Mucosa of descending colon (tissue), 3 donors: ENCODE data around the gene CCT6A. TPM values are rescaled to one million over a fixed set of nuclear protein-coding genes. Genes with fewer than 3 reads are reported as not detected.
A peak's percentile ranks its signal among the peaks of the same experiment; 100 is the strongest.

Source experiments
- ATAC-seq: fragments of 200-7000 bp; cut with Tn5 transposase; one replicate; pipeline ENCODE4 v1.9.1; 2020; ENCODE audit warnings: mild to moderate bottlenecking, moderate library complexity
- DNase-seq, 3 donors: peaks; one replicate each; pipeline ENCODE4 v3.0.0-alpha.2; 2020
- H3K36me3 ChIP-seq: fragments of 200-600 bp; one replicate; pipeline ENCODE4 v1.8.0; 2021; ENCODE audit warnings: low read depth, mild to moderate bottlenecking
- H3K4me1 ChIP-seq: fragments of 200-600 bp; one replicate; pipeline ENCODE4 v1.8.0; 2021; ENCODE audit warnings: low read depth, mild to moderate bottlenecking
- H3K4me3 ChIP-seq: fragments of 200-600 bp; one replicate; pipeline ENCODE4 v1.8.0; 2021; ENCODE audit warnings: mild to moderate bottlenecking
- H3K9me3 ChIP-seq: fragments of 200-600 bp; one replicate; pipeline ENCODE4 v1.8.0; 2021; ENCODE audit warnings: mild to moderate bottlenecking
- intact Hi-C, 2 donors: fragments of 100-400 bp; cut with DNase I in 1 of 2; cut with micrococcal nuclease in 1 of 2; formaldehyde crosslinking; loops; one replicate each; pipeline versions ENCODE4 v1.11.0 to v1.11.1; 2022; cut with DNase I, micrococcal nuclease
- long read RNA-seq, 2 donors: library from polyadenylated mRNA; unstranded; transcript quantifications; one replicate each; pipeline ENCODE4 v2.0.0, GENCODE V29; 2019 to 2021
- total RNA-seq, 3 donors: library from RNA; stranded (reverse); fragmentation: NEBNext Ultra II Directional in 2 of 3; extraction: Animal tissue kit (Norgen Biotek cat#: 25700) in 2 of 3; gene quantifications; one replicate each; pipeline versions ENCODE4 v1.2.1 to v1.2.4, GENCODE V29; 2021 to 2023
- TF ChIP-seq, protein P1 (sequence below): fragments of 200-600 bp; IDR thresholded peaks from one replicate; pipeline ENCODE4 v1.8.0; 2022; ENCODE audit warnings: antibody characterized with exemption, mild to moderate bottlenecking
- donor health status: DM: no; HTN: no; CAD: no; lungs with moderate emphysema.
- donor health status: DM: no; HTN: no; CAD: no.
- donor health status: DM: no; HTN: yes; CAD: no.

Gene CCT6A, protein sequence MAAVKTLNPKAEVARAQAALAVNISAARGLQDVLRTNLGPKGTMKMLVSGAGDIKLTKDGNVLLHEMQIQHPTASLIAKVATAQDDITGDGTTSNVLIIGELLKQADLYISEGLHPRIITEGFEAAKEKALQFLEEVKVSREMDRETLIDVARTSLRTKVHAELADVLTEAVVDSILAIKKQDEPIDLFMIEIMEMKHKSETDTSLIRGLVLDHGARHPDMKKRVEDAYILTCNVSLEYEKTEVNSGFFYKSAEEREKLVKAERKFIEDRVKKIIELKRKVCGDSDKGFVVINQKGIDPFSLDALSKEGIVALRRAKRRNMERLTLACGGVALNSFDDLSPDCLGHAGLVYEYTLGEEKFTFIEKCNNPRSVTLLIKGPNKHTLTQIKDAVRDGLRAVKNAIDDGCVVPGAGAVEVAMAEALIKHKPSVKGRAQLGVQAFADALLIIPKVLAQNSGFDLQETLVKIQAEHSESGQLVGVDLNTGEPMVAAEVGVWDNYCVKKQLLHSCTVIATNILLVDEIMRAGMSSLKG
- total RNA-seq: 10 to 100 TPM; 62.7 to 92.1 (median 83.4) TPM
- long read RNA-seq, donor 1, transcript CCT6A-201 (14 exons, 2,719 nt): major isoform, 160 of 175 reads
- long read RNA-seq, donor 1, partial matches to known transcripts: 4 of 175 reads
- long read RNA-seq, donor 1, other reads (novel, unspliced or antisense): 10 of 175 reads
- long read RNA-seq, donor 2, transcript CCT6A-201 (14 exons, 2,719 nt): major isoform, 63 of 102 reads
- long read RNA-seq, donor 2, partial matches to known transcripts: 32 of 102 reads
- long read RNA-seq, donor 2, other reads (novel, unspliced or antisense): 5 of 102 reads

DNA sequence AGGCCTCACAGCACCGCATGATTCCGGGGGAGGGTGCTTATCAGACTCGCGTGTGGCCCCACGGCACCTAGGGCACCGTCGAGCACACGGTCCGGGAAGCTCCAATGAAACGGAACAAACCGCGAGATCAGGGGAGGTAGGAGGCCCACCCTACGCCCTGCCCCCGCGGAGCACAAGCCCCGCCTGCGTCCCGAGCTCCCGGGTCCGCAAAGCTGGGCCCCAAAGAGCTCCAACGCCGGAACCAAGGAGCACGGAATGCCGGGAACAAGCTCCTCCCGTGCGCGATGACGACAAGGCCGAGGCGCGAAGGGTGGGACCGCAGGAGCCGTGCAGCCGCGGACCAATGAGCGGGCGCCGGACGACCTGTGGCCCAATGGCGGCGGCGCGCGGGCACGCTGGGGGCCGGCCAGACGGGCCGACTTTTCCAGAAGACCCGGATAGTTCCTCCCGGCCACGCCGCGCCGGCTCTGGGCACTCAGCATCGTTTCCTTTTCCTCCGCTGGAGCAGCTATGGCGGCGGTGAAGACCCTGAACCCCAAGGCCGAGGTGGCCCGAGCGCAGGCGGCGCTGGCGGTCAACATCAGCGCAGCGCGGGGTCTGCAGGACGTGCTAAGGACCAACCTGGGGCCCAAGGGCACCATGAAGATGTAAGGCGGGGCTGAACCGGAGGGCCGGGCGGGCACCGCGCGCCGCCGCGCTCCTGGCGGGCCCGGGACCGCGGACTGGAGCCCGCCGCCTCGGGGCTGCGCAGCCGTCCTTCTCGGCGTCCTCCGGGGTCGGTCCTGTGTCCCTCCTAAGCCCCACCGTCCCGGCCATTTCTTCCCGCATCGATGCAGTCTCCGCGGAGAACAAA lies at the start of gene CCT6A, which contains the start of gene PSPH:
TSS of gene CCT6A (plus strand) at position 427 of the 853 bp plus-strand sequence. CDS start at position 511, 84 bp downstream.
TSS of gene PSPH (minus strand) at position 106 of the 853 bp plus-strand sequence. CDS start 30,232 bp downstream, outside the sequence.
- Histone ChIP-seq H3K9me3 (no peaks in the 10 kb centered on the region), H3K4me1 (peaks cover 34% of the 10 kb centered on the region)

DNA sequence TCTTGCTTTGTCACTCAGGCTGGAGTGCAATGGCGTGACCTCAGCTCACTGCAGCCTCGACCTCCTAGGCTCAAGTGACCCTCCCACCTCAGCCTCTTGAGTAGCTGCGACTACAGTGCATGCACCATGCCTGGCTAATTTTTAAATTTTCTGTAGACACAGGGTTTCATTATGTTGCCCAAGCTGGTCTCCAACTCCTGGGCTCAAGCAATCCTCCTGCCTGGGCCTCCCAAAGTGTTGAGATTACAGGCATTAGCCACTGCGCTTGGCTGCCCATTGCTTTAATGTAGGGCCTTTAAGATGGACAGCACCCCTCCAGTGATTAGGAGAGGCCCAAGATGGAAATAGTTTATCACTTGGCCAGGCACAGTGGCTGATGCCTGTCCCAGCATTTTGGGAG lies 47.8 kb upstream of the CCT6A start:
- ATAC-seq: no peak
- intact Hi-C loops: loop anchor here (2.0 to 10.0 kb wide), 2 partner anchors 71 kb away; no protein-coding TSS in a partner anchor
- TF ChIP-seq, protein P1, sequence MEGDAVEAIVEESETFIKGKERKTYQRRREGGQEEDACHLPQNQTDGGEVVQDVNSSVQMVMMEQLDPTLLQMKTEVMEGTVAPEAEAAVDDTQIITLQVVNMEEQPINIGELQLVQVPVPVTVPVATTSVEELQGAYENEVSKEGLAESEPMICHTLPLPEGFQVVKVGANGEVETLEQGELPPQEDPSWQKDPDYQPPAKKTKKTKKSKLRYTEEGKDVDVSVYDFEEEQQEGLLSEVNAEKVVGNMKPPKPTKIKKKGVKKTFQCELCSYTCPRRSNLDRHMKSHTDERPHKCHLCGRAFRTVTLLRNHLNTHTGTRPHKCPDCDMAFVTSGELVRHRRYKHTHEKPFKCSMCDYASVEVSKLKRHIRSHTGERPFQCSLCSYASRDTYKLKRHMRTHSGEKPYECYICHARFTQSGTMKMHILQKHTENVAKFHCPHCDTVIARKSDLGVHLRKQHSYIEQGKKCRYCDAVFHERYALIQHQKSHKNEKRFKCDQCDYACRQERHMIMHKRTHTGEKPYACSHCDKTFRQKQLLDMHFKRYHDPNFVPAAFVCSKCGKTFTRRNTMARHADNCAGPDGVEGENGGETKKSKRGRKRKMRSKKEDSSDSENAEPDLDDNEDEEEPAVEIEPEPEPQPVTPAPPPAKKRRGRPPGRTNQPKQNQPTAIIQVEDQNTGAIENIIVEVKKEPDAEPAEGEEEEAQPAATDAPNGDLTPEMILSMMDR: no peak

More for the DNA sequence above, at the start of gene CCT6A, which contains the start of gene PSPH:
- ATAC-seq: peak; percentile 98
- Histone ChIP-seq H3K4me3 (peak within 1 kb of the TSS; percentile 94), H3K36me3 (peaks cover 4% of the 10 kb centered on the region)
- TF ChIP-seq, protein P1: no peak
- intact Hi-C loops: no loop called here
- DNase-seq: peak; percentile 98

GRCh38 chr7:56007167-56007652 lies 44.4 kb upstream of the CCT6A start:
- no peak overlapping the region for H3K4me3 ChIP-seq
- no peaks in the 10 kb centered on the region for H3K9me3 ChIP-seq
- intact Hi-C loops: loop anchor here in 1 of 2 donors (10.0 kb wide), 1 partner anchor 68 kb away; no protein-coding TSS in a partner anchor
- no peak for ATAC-seq
- TF ChIP-seq, protein P1: no peak
- no peaks in the 10 kb centered on the region for H3K4me1 ChIP-seq
- DNase-seq: no peak
- no peaks in the 10 kb centered on the region for H3K36me3 ChIP-seq

More for the DNA sequence above, 47.8 kb upstream of the CCT6A start:
- H3K36me3 ChIP-seq: no peaks in the 10 kb centered on the region
- DNase-seq: no peak
- no peak overlapping the region for H3K4me3 ChIP-seq
- H3K9me3 ChIP-seq: no peaks in the 10 kb centered on the region
- H3K4me1 ChIP-seq: no peaks in the 10 kb centered on the region

- Histone ChIP-seq H3K4me3 (no peak overlapping the region), H3K4me1 (no peaks in the 10 kb centered on the region), H3K9me3 (no peaks in the 10 kb centered on the region), H3K36me3 (no peaks in the 10 kb centered on the region)
- ATAC-seq (no peak), DNase-seq (no peak)
- intact Hi-C loops: loop anchor here in 1 of 2 donors (10.0 kb wide), 1 partner anchor 67 kb away; no protein-coding TSS in a partner anchor
- TF ChIP-seq, protein P1: no peak
These were observed 43.7 kb upstream of the CCT6A start for GRCh38 chr7:56007891-56008290.
